Ovary (tissue), 3 donors: ENCODE measurements around the gene CDK6.

Source experiments
- POLR2A ChIP-seq: fragments of 450-650 bp; IDR thresholded peaks from one replicate; pipeline ENCODE4 v1.6.1; 2017; ENCODE audit warnings: antibody characterized with exemption, mild to moderate bottlenecking, moderate library complexity
- TF ChIP-seq, protein P1 (sequence below), 3 donors: fragments of 450-650 bp in 2 of 3; fragments of 200-600 bp in 1 of 3; IDR thresholded peaks; one replicate each; pipeline versions ENCODE4 v1.5.1 to v1.8.0; 2016 to 2022; ENCODE audit warnings: antibody characterized with exemption in 3 of 3, mild to moderate bottlenecking in 1 of 3
- donor health status: DM: no; HTN: no; CAD: no.

DNA sequence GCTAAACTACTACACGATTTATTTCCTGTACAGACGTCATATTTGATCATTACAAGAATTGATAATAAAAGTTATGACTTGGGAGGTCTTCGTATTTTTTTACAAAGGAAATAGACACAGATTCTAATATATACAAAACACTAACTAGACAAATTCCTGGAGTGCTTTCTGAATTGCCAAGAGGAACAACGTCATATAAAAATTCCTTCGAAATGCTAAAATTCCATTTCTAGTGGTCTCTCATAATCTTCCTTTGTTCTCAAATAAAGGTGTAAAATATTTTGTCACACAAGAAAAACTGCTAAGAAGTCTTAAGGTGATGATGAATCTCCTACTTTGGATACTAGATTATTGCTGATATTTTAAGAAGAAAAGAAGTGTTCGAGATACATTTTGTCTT, 85.4 kb downstream of the CDK6 start:
- no peak for TF ChIP-seq POLR2A
- TF ChIP-seq, protein P1, sequence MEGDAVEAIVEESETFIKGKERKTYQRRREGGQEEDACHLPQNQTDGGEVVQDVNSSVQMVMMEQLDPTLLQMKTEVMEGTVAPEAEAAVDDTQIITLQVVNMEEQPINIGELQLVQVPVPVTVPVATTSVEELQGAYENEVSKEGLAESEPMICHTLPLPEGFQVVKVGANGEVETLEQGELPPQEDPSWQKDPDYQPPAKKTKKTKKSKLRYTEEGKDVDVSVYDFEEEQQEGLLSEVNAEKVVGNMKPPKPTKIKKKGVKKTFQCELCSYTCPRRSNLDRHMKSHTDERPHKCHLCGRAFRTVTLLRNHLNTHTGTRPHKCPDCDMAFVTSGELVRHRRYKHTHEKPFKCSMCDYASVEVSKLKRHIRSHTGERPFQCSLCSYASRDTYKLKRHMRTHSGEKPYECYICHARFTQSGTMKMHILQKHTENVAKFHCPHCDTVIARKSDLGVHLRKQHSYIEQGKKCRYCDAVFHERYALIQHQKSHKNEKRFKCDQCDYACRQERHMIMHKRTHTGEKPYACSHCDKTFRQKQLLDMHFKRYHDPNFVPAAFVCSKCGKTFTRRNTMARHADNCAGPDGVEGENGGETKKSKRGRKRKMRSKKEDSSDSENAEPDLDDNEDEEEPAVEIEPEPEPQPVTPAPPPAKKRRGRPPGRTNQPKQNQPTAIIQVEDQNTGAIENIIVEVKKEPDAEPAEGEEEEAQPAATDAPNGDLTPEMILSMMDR (IDR thresholded peaks at IDR 0.05) = no peak
